ENCODE data around the gene CARS2.
A peak's percentile ranks its signal among the peaks of the same experiment; 100 is the strongest.

- TF ChIP-seq POLR2A (IDR thresholded peaks at IDR 0.05): peak; percentile 84 to 91
- TF ChIP-seq CTCF (IDR thresholded peaks at IDR 0.05): peak in 3 of 4 experiments; percentile 18 to 49 (median 36)
Observed at GRCh38 chr13:110715395-110716246, 9.7 kb upstream of the CARS2 start.

Measured in uterus (tissue), 2 donors.